Measurements from ENCODE around the gene PRKCI.

Gene PRKCI

GRCh38 chr3:170221924-170222646, at the start of gene PRKCI:
PRKCI (plus strand) TSS chr3:170222424; CDS start chr3:170222670, 246 bp downstream.
- TF ChIP-seq CTCF (conservative IDR thresholded peaks at IDR 0.05; ENCODE audit: control insufficient read depth, insufficient read depth, low read depth, low read length): no peak

GRCh38 chr3:170178651-170179050, 43.6 kb upstream of the PRKCI start:
- no peak overlapping the region for H3K4me3 ChIP-seq (ENCODE audit: control insufficient read depth, low read depth, low read length)
- no peak for DNase-seq (ENCODE audit: low read depth)
- TF ChIP-seq CTCF (conservative IDR thresholded peaks at IDR 0.05; ENCODE audit: control insufficient read depth, insufficient read depth, low read depth, low read length): no peak

More at GRCh38 chr3:170221924-170222646, at the start of gene PRKCI:
- H3K4me3 ChIP-seq (ENCODE audit: control insufficient read depth, low read depth, low read length): peak within 1 kb of the TSS; percentile 77
- peak; percentile 95 for DNase-seq (ENCODE audit: low read depth)

- TF ChIP-seq CTCF (conservative IDR thresholded peaks at IDR 0.05; ENCODE audit: control insufficient read depth, insufficient read depth, low read depth, low read length): no peak
Observed at GRCh38 chr3:170179432-170179831, 42.8 kb upstream of the PRKCI start.

GRCh38 chr3:170180079-170180907, 41.9 kb upstream of the PRKCI start:
- DNase-seq (ENCODE audit: low read depth): peak; percentile 26
- no peak for TF ChIP-seq CTCF (conservative IDR thresholded peaks at IDR 0.05; ENCODE audit: control insufficient read depth, insufficient read depth, low read depth, low read length)
- peak overlapping the region; percentile 95 for H3K4me3 ChIP-seq (ENCODE audit: control insufficient read depth, low read depth, low read length)

More at GRCh38 chr3:170179432-170179831, 42.8 kb upstream of the PRKCI start:
- DNase-seq (ENCODE audit: low read depth): no peak
- H3K4me3 ChIP-seq (ENCODE audit: control insufficient read depth, low read depth, low read length): peak overlapping the region; percentile 95

- peak within 1 kb of the TSS; percentile 95 for H3K4me3 ChIP-seq (ENCODE audit: control insufficient read depth, low read depth, low read length)
- TF ChIP-seq CTCF (conservative IDR thresholded peaks at IDR 0.05; ENCODE audit: control insufficient read depth, insufficient read depth, low read depth, low read length): no peak
- DNase-seq (ENCODE audit: low read depth): peak; percentile 87
Observed at GRCh38 chr3:170180908-170181885, 41.0 kb upstream of the PRKCI start, which contains the start of gene PHC3. PHC3 (minus strand) TSS chr3:170181733; CDS start chr3:170181715, 18 bp downstream.
